ENCODE data around the gene SEC31B.

The SEC31B gene

GRCh38 chr10:100496567-100496966 is 23.1 kb downstream of the SEC31B start:
- Mint-ChIP-seq H3K4me3 (no peak overlapping the region), H3K27me3 (no peaks in the 10 kb centered on the region), H3K36me3 (ENCODE audit: low read depth) (peaks cover 91% of the 10 kb centered on the region), H3K27ac (peak overlapping the region; percentile 63), H3K4me1 (ENCODE audit: low read depth) (peaks cover 6% of the 10 kb centered on the region), H3K9me3 (no peaks in the 10 kb centered on the region)
- no peak for DNase-seq

GRCh38 chr10:100490531-100490930 is 29.1 kb downstream of the SEC31B start:
- DNase-seq: no peak
- H3K27ac Mint-ChIP-seq: no peak overlapping the region
- H3K27me3 Mint-ChIP-seq: no peaks in the 10 kb centered on the region
- H3K4me3 Mint-ChIP-seq: no peak overlapping the region
- no peaks in the 10 kb centered on the region for H3K4me1 Mint-ChIP-seq (ENCODE audit: low read depth)
- H3K9me3 Mint-ChIP-seq: no peaks in the 10 kb centered on the region
- H3K36me3 Mint-ChIP-seq (ENCODE audit: low read depth): peaks cover 72% of the 10 kb centered on the region

GRCh38 chr10:100489396-100489795 is 30.3 kb downstream of the SEC31B start:
- Mint-ChIP-seq H3K4me1 (ENCODE audit: low read depth) (no peaks in the 10 kb centered on the region), H3K4me3 (no peak overlapping the region), H3K27me3 (no peaks in the 10 kb centered on the region), H3K27ac (no peak overlapping the region), H3K9me3 (no peaks in the 10 kb centered on the region), H3K36me3 (ENCODE audit: low read depth) (peaks cover 68% of the 10 kb centered on the region)
- no peak for DNase-seq

- Mint-ChIP-seq H3K36me3 (ENCODE audit: low read depth) (peaks cover 52% of the 10 kb centered on the region), H3K9me3 (no peaks in the 10 kb centered on the region), H3K27me3 (no peaks in the 10 kb centered on the region), H3K4me1 (ENCODE audit: low read depth) (peaks cover 5% of the 10 kb centered on the region), H3K27ac (no peak overlapping the region), H3K4me3 (no peak overlapping the region)
- no peak for DNase-seq
Observed at GRCh38 chr10:100487529-100487928, 32.1 kb downstream of the SEC31B start.

GRCh38 chr10:100485801-100486495 is 33.7 kb downstream of the SEC31B start:
- Mint-ChIP-seq H3K9me3 (no peaks in the 10 kb centered on the region), H3K4me1 (ENCODE audit: low read depth) (peaks cover 13% of the 10 kb centered on the region), H3K4me3 (no peak overlapping the region), H3K36me3 (ENCODE audit: low read depth) (peaks cover 41% of the 10 kb centered on the region), H3K27ac (no peak overlapping the region), H3K27me3 (peaks cover 4% of the 10 kb centered on the region)
- no peak for DNase-seq

GRCh38 chr10:100485366-100485765 is 34.3 kb downstream of the SEC31B start:
- H3K36me3 Mint-ChIP-seq (ENCODE audit: low read depth): peaks cover 36% of the 10 kb centered on the region
- H3K27ac Mint-ChIP-seq: no peak overlapping the region
- H3K4me3 Mint-ChIP-seq: no peak overlapping the region
- no peaks in the 10 kb centered on the region for H3K9me3 Mint-ChIP-seq
- no peak for DNase-seq
- peaks cover 13% of the 10 kb centered on the region for H3K4me1 Mint-ChIP-seq (ENCODE audit: low read depth)
- peaks cover 8% of the 10 kb centered on the region for H3K27me3 Mint-ChIP-seq

- H3K9me3 Mint-ChIP-seq: no peaks in the 10 kb centered on the region
- peaks cover 25% of the 10 kb centered on the region for H3K36me3 Mint-ChIP-seq (ENCODE audit: low read depth)
- H3K4me1 Mint-ChIP-seq (ENCODE audit: low read depth): peaks cover 13% of the 10 kb centered on the region
- no peak overlapping the region for H3K4me3 Mint-ChIP-seq
- no peak overlapping the region for H3K27ac Mint-ChIP-seq
- no peak for DNase-seq
- peaks cover 19% of the 10 kb centered on the region for H3K27me3 Mint-ChIP-seq
Observed at GRCh38 chr10:100483876-100484666, 35.6 kb downstream of the SEC31B start.

- DNase-seq: no peak
- H3K36me3 Mint-ChIP-seq (ENCODE audit: low read depth): peaks cover 15% of the 10 kb centered on the region
- H3K9me3 Mint-ChIP-seq: no peaks in the 10 kb centered on the region
- no peak overlapping the region for H3K27ac Mint-ChIP-seq
- H3K4me3 Mint-ChIP-seq: peak overlapping the region; percentile 74
- H3K4me1 Mint-ChIP-seq (ENCODE audit: low read depth): peaks cover 13% of the 10 kb centered on the region
- H3K27me3 Mint-ChIP-seq: peaks cover 26% of the 10 kb centered on the region
Observed at GRCh38 chr10:100482834-100483185, 36.9 kb downstream of the SEC31B start.

GRCh38 chr10:100482181-100482833 is 37.4 kb downstream of the SEC31B start:
- Mint-ChIP-seq H3K36me3 (ENCODE audit: low read depth) (peaks cover 14% of the 10 kb centered on the region), H3K27me3 (peaks cover 26% of the 10 kb centered on the region), H3K27ac (no peak overlapping the region), H3K4me3 (peak overlapping the region; percentile 74), H3K4me1 (ENCODE audit: low read depth) (peaks cover 13% of the 10 kb centered on the region), H3K9me3 (no peaks in the 10 kb centered on the region)
- peak; percentile 81 for DNase-seq

GRCh38 chr10:100481462-100482081 is 38.1 kb downstream of the SEC31B start:
- Mint-ChIP-seq H3K4me1 (ENCODE audit: low read depth) (peaks cover 13% of the 10 kb centered on the region), H3K4me3 (peak overlapping the region; percentile 74), H3K9me3 (no peaks in the 10 kb centered on the region), H3K27me3 (peaks cover 26% of the 10 kb centered on the region), H3K36me3 (ENCODE audit: low read depth) (peaks cover 7% of the 10 kb centered on the region), H3K27ac (no peak overlapping the region)
- DNase-seq: peak; percentile 98

GRCh38 chr10:100480002-100480401 is 39.7 kb downstream of the SEC31B start:
- no peaks in the 10 kb centered on the region for H3K9me3 Mint-ChIP-seq
- H3K27me3 Mint-ChIP-seq: peaks cover 26% of the 10 kb centered on the region
- H3K36me3 Mint-ChIP-seq (ENCODE audit: low read depth): no peaks in the 10 kb centered on the region
- no peak overlapping the region for H3K4me3 Mint-ChIP-seq
- H3K4me1 Mint-ChIP-seq (ENCODE audit: low read depth): peaks cover 13% of the 10 kb centered on the region
- no peak for DNase-seq
- H3K27ac Mint-ChIP-seq: no peak overlapping the region

- no peak overlapping the region for H3K27ac Mint-ChIP-seq
- no peak overlapping the region for H3K4me3 Mint-ChIP-seq
- DNase-seq: no peak
- peaks cover 26% of the 10 kb centered on the region for H3K27me3 Mint-ChIP-seq
- no peaks in the 10 kb centered on the region for H3K9me3 Mint-ChIP-seq
- no peaks in the 10 kb centered on the region for H3K36me3 Mint-ChIP-seq (ENCODE audit: low read depth)
- peaks cover 13% of the 10 kb centered on the region for H3K4me1 Mint-ChIP-seq (ENCODE audit: low read depth)
Observed at GRCh38 chr10:100479037-100479436, 40.6 kb downstream of the SEC31B start.

GRCh38 chr10:100477970-100478369 is 41.7 kb downstream of the SEC31B start:
- H3K9me3 Mint-ChIP-seq: no peaks in the 10 kb centered on the region
- DNase-seq: no peak
- peaks cover 26% of the 10 kb centered on the region for H3K27me3 Mint-ChIP-seq
- H3K4me3 Mint-ChIP-seq: no peak overlapping the region
- H3K4me1 Mint-ChIP-seq (ENCODE audit: low read depth): peaks cover 11% of the 10 kb centered on the region
- H3K27ac Mint-ChIP-seq: no peak overlapping the region
- H3K36me3 Mint-ChIP-seq (ENCODE audit: low read depth): no peaks in the 10 kb centered on the region

- no peaks in the 10 kb centered on the region for H3K4me1 Mint-ChIP-seq (ENCODE audit: low read depth)
Observed at GRCh38 chr10:100470367-100470766, 49.3 kb downstream of the SEC31B start.

More at GRCh38 chr10:100470367-100470766, 49.3 kb downstream of the SEC31B start:
- Mint-ChIP-seq H3K27ac (no peak overlapping the region), H3K27me3 (no peaks in the 10 kb centered on the region), H3K9me3 (no peaks in the 10 kb centered on the region), H3K4me3 (no peak overlapping the region), H3K36me3 (ENCODE audit: low read depth) (no peaks in the 10 kb centered on the region)
- no peak for DNase-seq
